ENCODE results near the gene AUTS2. TPM values are rescaled to one million over a fixed set of nuclear protein-coding genes. Genes with fewer than 3 reads are reported as not detected.

AUTS2 gene
- total and polyA plus RNA-seq, 2 of the 8 experiments (the other 6 are each of a cell fraction or from before 2014, with no cell fraction given): 25.9 to 101 TPM

- TF ChIP-seq, protein P1, sequence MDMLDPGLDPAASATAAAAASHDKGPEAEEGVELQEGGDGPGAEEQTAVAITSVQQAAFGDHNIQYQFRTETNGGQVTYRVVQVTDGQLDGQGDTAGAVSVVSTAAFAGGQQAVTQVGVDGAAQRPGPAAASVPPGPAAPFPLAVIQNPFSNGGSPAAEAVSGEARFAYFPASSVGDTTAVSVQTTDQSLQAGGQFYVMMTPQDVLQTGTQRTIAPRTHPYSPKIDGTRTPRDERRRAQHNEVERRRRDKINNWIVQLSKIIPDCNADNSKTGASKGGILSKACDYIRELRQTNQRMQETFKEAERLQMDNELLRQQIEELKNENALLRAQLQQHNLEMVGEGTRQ (IDR thresholded peaks at IDR 0.05; ENCODE audit: low read length): no peak
Observed at GRCh38 chr7:70000737-70001348, 402.6 kb downstream of the AUTS2 start (continued).
